Natural killer cell (primary cell): ENCODE results near the gene HELZ2. TPM values are rescaled to one million over a fixed set of nuclear protein-coding genes. Genes with fewer than 3 reads are reported as not detected.

Experiments used
- ATAC-seq, 3 donors: fragments of 150-1000 bp in 2 of 3; fragments of 200-7000 bp in 1 of 3; cut with Tn5 transposase; 1 replicate in 1 of 3; 2 replicates in 2 of 3; pipeline ENCODE4 v1.10.0; 2021; ENCODE audit warnings: mild to moderate bottlenecking in 2 of 3, moderate library complexity in 2 of 3
- DNase-seq, 2 donors: peaks; one replicate each; pipeline versions ENCODE4 v3.0.0 to v3.0.0-alpha.2; 2013 to 2021; ENCODE audit warnings: mixed read lengths in 1 of 2
- H3K27ac ChIP-seq: one replicate; pipeline ENCODE4 v1.5.1; 2013; ENCODE audit warnings: mild to moderate bottlenecking, low read length
- H3K27me3 ChIP-seq: one replicate; pipeline ENCODE4 v1.6.1; 2013; ENCODE audit warnings: low read length; ENCODE audit not compliant: control insufficient read depth, insufficient read depth
- H3K36me3 ChIP-seq: one replicate; pipeline ENCODE4 v1.6.1; 2013; ENCODE audit warnings: low read length; ENCODE audit not compliant: control insufficient read depth, insufficient read depth
- H3K4me1 ChIP-seq: one replicate; pipeline ENCODE4 v1.6.1; 2013; ENCODE audit warnings: low read length; ENCODE audit not compliant: control insufficient read depth, insufficient read depth
- H3K4me3 ChIP-seq: one replicate; pipeline ENCODE4 v1.5.1; 2013; ENCODE audit warnings: low read length
- H3K9me3 ChIP-seq: one replicate; pipeline ENCODE4 v1.6.1; 2013; ENCODE audit warnings: low read length; ENCODE audit not compliant: control insufficient read depth, insufficient read depth
- H3K27ac Mint-ChIP-seq, 2 donors: one replicate each; pipeline ENCODE4 v1.8.0; 2022; ENCODE audit warnings: mild to moderate bottlenecking in 2 of 2, mixed read lengths in 2 of 2, moderate library complexity in 1 of 2
- H3K27me3 Mint-ChIP-seq, 2 donors: one replicate each; pipeline ENCODE4 v1.8.0; 2022; ENCODE audit warnings: low read depth in 2 of 2, mixed read lengths in 2 of 2
- H3K36me3 Mint-ChIP-seq: one replicate; pipeline ENCODE4 v1.8.0; 2022; ENCODE audit warnings: mixed read lengths
- H3K4me1 Mint-ChIP-seq, 2 donors: one replicate each; pipeline ENCODE4 v1.8.0; 2022; ENCODE audit warnings: mixed read lengths in 2 of 2
- H3K4me3 Mint-ChIP-seq: one replicate; pipeline ENCODE4 v1.8.0; 2022; ENCODE audit warnings: mild to moderate bottlenecking, moderate library complexity, mixed read lengths
- H3K9me3 Mint-ChIP-seq, 2 donors: one replicate each; pipeline ENCODE4 v1.8.0; 2022; ENCODE audit warnings: mixed read lengths in 2 of 2
- WGBS: methylation state at CpG from one replicate; pipeline ENCODE4 v1.1.7; 2013; ENCODE audit warnings: missing lambda C conversion rate; ENCODE audit not compliant: insufficient coverage; 5-methylcytosine and 5-hydroxymethylcytosine counted together
- intact Hi-C: fragments of 100-400 bp; cut with micrococcal nuclease; formaldehyde crosslinking; loops from one replicate; pipeline ENCODE4 v1.14.2; 2022
- total RNA-seq, 4 donors: library from RNA; stranded (reverse); fragments of 120-200 nt in 1 of 4; gene quantifications; one replicate each; pipeline versions ENCODE4 v1.2.3 to v1.2.4, GENCODE V29; 2013 to 2022
- TF ChIP-seq, protein P1 (sequence below): fragments of 200-600 bp; IDR thresholded peaks from one replicate; pipeline ENCODE4 v1.8.0; 2022; ENCODE audit warnings: antibody characterized with exemption

Gene HELZ2
- total RNA-seq, 3 donors from 2014 or later (not counting 1 experiment from before 2014, with no cell fraction given), result 85.2 to 90.7 (median 89.4) TPM

DNA sequence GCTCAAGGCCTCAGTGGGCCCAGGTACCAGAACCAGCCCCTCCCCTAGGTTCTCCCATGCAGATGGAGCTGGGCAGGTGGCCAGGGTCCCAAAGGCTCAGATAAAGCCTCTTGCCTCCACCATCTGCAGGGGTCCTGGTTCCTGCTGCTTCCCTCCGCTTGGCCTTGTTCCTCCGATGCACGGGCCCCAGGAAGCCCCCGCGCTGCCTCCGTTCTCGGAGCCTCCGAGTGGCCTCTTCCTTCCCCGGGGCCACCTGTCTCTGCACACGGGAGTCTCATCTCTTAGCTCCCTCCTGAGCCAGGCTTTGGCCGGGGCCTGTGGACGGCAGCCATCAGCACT is 35.0 kb downstream of the HELZ2 start:
- Mint-ChIP-seq H3K27ac (no peak overlapping the region), H3K36me3 (no peaks in the 10 kb centered on the region), H3K9me3 (no peaks in the 10 kb centered on the region), H3K4me1 (peaks cover 0 to 20% of the 10 kb centered on the region in 2 donors), H3K4me3 (no peak overlapping the region), H3K27me3 (no peaks in the 10 kb centered on the region)
- Histone ChIP-seq H3K4me1 (peaks cover 35% of the 10 kb centered on the region), H3K27ac (no peak overlapping the region), H3K36me3 (no peaks in the 10 kb centered on the region), H3K4me3 (no peak overlapping the region), H3K9me3 (no peaks in the 10 kb centered on the region), H3K27me3 (no peaks in the 10 kb centered on the region)
- no peak for DNase-seq
- TF ChIP-seq, protein P1, sequence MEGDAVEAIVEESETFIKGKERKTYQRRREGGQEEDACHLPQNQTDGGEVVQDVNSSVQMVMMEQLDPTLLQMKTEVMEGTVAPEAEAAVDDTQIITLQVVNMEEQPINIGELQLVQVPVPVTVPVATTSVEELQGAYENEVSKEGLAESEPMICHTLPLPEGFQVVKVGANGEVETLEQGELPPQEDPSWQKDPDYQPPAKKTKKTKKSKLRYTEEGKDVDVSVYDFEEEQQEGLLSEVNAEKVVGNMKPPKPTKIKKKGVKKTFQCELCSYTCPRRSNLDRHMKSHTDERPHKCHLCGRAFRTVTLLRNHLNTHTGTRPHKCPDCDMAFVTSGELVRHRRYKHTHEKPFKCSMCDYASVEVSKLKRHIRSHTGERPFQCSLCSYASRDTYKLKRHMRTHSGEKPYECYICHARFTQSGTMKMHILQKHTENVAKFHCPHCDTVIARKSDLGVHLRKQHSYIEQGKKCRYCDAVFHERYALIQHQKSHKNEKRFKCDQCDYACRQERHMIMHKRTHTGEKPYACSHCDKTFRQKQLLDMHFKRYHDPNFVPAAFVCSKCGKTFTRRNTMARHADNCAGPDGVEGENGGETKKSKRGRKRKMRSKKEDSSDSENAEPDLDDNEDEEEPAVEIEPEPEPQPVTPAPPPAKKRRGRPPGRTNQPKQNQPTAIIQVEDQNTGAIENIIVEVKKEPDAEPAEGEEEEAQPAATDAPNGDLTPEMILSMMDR, result no peak
- WGBS, result 82% methylated on average over 12 of the region's 12 CpGs
- ATAC-seq, result no peak
- intact Hi-C loops, result loop anchor here (2.0 to 5.0 kb wide), 5 partner anchors 118 to 582 kb away; partner anchors contain the start of genes RTEL1, SAMD10 and TPD52L2

DNA sequence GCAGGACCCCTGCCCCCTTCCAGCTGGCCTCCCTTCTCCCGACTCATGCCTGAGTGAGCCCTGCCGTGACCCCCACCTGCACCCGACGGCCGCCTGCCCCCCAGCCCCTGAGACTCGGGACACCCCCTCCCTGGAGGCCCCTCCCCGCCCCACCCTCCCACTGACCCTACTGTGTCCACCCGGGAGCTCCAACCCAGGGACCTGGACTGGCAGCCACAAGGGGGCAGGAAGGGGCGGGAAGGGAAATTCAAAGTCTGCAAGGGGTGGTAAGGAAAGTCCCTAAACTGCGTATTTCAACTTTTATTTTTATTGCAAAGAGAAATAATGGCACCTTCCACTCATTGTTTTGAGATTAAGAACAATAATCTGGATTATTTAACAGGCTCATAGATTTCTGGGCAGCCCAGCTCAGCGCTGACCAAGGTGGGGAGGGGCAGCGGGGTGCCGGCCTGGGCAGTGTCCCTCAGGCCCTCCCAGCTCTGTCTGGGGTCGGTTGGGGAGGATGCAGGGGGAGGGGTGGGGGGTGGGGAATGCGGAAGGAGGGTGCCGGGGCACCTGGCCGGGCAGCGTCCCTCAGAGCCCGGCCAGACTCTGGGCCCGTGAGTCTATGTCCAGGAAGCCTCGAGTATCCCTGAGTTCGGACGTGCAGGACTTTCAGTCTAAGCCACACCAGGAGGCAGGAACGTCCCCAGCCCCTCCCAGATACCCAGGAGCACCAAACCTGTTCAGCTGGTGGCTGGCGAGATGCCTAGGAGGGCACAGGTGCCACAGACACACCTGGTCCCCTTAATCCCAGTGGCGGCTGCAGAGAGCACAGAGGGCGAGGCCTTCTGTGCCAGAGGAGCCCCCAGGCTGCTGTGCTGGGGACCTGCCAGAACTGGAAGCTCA is 35.6 kb downstream of the HELZ2 start:
- peak overlapping the region; percentile 88 for H3K27ac ChIP-seq
- TF ChIP-seq, protein P1, result peak; percentile 47
- no peaks in the 10 kb centered on the region for H3K27me3 Mint-ChIP-seq
- peak overlapping the region; percentile 80 for H3K4me3 Mint-ChIP-seq
- H3K9me3 ChIP-seq, result no peaks in the 10 kb centered on the region
- no peaks in the 10 kb centered on the region for H3K36me3 Mint-ChIP-seq
- ATAC-seq (peak; percentile 4 to 15 (median 11)), DNase-seq (peak in 1 of 2 donors; percentile 82)
- no peaks in the 10 kb centered on the region for H3K9me3 Mint-ChIP-seq
- H3K36me3 ChIP-seq, result no peaks in the 10 kb centered on the region
- H3K4me1 Mint-ChIP-seq, result peaks cover 0 to 20% of the 10 kb centered on the region in 2 donors
- no peaks in the 10 kb centered on the region for H3K27me3 ChIP-seq
- peak overlapping the region; percentile 42 for H3K4me3 ChIP-seq
- H3K4me1 ChIP-seq, result peaks cover 35% of the 10 kb centered on the region
- peak overlapping the region; percentile 77 to 91 for H3K27ac Mint-ChIP-seq
- intact Hi-C loops, result loop anchor here (2.0 to 5.0 kb wide), 5 partner anchors 119 to 582 kb away; partner anchors contain the start of genes RTEL1, SAMD10 and TPD52L2
- 55% methylated on average over 24 of the region's 27 CpGs for WGBS

DNA sequence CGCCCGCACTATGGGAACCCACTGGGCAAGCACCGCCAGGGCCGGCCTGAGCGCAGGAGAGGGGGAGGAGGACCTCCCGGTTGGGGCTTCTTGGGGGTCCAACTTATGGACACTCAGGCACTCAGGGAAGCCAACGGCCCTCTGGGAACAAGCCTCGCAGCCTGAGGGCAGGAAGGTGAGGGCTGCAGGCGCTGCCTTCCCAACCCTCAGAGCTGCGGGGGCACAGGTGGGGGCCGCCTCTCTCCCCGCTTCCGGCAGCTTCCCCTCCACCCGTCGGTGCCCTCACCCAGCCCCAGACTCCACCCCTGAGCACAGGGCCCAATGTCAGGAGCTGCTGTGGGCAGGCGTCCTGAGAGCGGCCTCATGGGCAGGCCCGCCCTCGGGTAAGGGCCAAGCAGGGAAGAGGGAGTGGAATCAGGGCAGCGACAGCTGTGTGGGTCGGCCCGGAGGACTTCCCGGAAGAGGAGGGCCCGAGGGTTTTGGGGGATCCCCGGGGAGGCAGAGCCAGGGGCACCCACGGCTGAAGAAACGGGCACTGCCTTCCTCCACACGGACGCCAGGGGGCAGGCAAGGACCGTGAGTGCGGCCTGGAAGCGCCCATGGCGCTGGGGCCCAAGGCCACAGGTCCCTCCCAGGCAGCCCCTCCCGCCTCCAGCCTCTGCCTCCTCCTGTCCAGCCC is 36.4 kb downstream of the HELZ2 start:
- ATAC-seq, result peak; percentile 93 to 97 (median 93)
- WGBS, result 3% methylated on average over 34 of the region's 34 CpGs

More for the DNA sequence above, 36.4 kb downstream of the HELZ2 start:
- Histone ChIP-seq H3K27ac (peak overlapping the region; percentile 88), H3K27me3 (no peaks in the 10 kb centered on the region), H3K9me3 (no peaks in the 10 kb centered on the region), H3K36me3 (no peaks in the 10 kb centered on the region), H3K4me1 (peaks cover 32% of the 10 kb centered on the region), H3K4me3 (peak overlapping the region; percentile 42)
- TF ChIP-seq, protein P1, result peak; percentile 99
- Mint-ChIP-seq H3K4me3 (peak overlapping the region; percentile 80), H3K4me1 (peaks cover 0 to 20% of the 10 kb centered on the region in 2 donors), H3K9me3 (no peaks in the 10 kb centered on the region), H3K27ac (peak overlapping the region; percentile 77 to 91), H3K36me3 (no peaks in the 10 kb centered on the region), H3K27me3 (no peaks in the 10 kb centered on the region)
- intact Hi-C loops, result loop anchor here (2.0 to 5.0 kb wide), 5 partner anchors 120 to 583 kb away; partner anchors contain the start of genes RTEL1, SAMD10 and TPD52L2
- DNase-seq, result peak; percentile 95 to 98
